DMS114 treated with DMSO at 0.1 percent for 48 hours (cell line): ENCODE measurements around the gene SLC11A1.

Experiments used
- DNase-seq: peaks from one replicate; lab custom pipeline; 2025; ENCODE audit not compliant: unreplicated experiment; lab: John Stamatoyannopoulos, UW

The SLC11A1 gene

GRCh38 chr2:218432676-218433365 lies 50.7 kb downstream of the SLC11A1 start:
- DNase-seq, result no peak

GRCh38 chr2:218434456-218434855 lies 52.4 kb downstream of the SLC11A1 start:
- DNase-seq, result no peak

DNA sequence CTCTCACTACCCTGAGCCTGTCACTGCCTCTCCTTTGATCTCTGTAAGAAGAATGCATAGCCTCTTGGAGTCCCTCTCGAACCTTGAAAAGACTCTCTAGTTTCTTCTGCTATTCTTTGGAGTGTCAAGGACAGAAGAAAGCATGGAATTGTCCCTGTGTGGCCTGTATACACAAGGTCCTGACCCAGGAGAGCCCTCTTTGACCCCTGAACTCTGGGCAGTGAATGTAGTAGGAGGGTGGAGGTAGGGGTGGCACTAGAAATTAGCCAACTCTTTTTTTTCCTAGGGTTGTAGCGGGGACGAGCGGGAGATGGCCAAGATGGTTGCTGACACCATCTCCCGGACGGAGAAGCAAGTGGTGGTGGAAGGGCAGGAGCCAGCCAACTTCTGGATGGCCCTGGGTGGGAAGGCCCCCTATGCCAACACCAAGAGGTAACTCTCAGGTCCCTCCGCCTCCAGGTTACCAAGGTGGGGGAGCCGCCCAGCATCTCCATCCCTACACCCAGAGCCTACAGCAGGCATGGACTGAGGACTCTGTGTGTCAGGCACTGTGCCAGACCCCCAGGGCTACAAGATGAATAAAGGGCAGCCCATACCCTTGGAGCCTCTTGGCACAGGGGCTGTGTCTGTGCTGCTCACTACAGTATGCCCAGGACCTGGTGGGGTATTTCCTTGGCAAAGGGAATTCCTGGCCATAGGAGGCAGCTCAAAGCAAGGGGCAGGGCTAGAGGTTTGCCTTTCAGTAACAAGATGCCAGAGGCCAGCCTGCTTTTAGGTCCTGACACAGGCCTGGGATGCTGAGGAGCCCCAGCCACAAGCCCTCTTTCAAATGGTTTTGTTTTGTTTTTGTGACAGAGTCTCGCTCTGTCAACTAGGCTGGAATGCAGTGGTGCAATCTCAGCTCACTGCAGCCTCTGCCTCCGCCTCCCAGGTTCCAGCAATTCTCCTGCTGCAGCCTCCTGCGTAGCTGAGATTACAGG lies 53.2 kb downstream of the SLC11A1 start:
- DNase-seq, result no peak

- DNase-seq, result no peak
Observed at GRCh38 chr2:218436992-218437391, 54.9 kb downstream of the SLC11A1 start.

GRCh38 chr2:218437969-218438368 lies 55.9 kb downstream of the SLC11A1 start:
- DNase-seq, result no peak

DNA sequence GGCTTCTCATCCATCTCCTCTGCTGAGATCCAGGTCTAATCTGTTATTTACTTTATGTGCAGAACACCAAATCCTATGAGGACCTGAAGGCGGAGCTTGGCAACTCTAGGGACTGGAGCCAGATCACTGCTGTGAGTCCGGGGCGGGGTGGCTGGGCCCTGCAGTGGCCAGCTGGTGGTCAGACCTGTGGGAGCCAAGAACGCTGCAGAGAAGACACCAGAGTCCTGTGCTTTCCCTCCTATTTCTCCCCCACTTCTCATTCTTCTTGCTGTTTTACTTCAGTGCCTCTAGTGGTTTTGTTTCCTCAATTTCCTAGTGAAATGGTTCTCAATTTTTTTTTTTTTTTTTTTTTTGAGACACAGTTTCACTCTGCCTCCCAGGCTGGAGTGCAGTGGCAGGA lies 56.5 kb downstream of the SLC11A1 start:
- DNase-seq, result no peak

DNA sequence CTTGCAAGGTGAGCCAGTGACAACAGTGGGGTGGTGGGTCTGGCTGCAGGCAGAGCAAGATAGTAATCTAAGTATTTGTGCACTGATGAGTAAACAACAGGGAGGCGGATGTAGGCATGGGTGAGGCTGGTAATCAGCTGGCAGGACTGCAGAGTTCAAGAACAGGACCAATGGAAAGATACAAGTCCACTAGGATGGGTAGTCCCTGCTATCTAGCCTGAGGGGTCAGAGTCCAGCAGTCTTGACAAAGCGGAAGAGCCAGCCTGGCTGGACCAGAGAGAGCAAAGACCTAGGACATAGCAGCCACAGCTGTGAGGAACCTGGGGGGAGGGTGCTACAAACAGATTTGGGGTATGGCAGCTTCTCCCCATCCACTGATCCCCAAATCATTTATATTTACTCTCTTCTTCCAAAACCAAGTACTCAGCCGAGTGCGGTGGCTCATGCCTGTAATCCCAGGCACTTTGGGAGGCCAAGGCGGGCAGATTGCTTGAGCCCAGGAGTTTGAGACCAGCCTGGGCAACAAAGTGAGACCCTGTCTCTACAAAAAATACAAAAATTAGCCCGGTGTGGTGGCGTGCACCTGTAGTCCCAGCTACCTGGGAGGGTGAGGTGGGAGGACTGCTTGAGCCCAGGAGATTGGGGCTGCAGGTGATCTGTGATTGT lies 62.8 kb downstream of the SLC11A1 start:
- DNase-seq, result no peak

DNA sequence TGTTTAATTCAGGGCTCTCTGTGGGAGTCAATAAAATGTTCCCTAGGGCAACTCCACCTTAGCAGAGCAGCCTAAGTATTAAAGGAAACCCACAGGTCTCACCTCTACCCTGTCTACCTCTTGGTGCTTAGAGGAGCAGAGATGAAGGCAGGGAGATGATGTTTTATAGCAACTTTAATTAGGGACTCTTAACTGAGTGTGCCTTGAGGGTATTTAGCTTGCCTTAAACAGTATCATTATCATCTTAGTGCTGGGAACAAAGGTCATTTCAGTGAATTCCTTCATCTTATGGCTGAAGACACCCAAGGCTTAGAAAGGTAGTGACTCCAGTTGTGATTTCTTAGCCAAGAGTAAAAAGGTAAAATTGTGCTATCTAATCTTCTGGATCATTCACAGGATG lies 63.5 kb downstream of the SLC11A1 start:
- DNase-seq, result no peak
